Prostate gland (tissue), 2 donors: ENCODE results near the gene RBM15. TPM values are rescaled to one million over a fixed set of nuclear protein-coding genes. Genes with fewer than 3 reads are reported as not detected.
A peak's percentile ranks its signal among the peaks of the same experiment; 100 is the strongest.

Experiments used
- DNase-seq: peaks from one replicate; pipeline ENCODE4 v3.0.0-alpha.2; 2019; ENCODE audit warnings: low spot score
- H3K27ac ChIP-seq, 2 donors: fragments of 200-600 bp; sonication (generic); 2 replicates each; pipeline ENCODE4 v1.5.1; 2017 to 2019
- H3K27me3 ChIP-seq: fragments of 200-600 bp; sonication (generic); replicated peaks from 2 replicates; pipeline ENCODE4 v1.5.1; 2019; ENCODE audit not compliant: insufficient read depth
- H3K36me3 ChIP-seq, 2 donors: fragments of 200-600 bp; sonication (generic); 1 replicate in 1 of 2; 2 replicates in 1 of 2; pipeline versions ENCODE4 v1.5.1 to v1.8.1; 2017 to 2019
- H3K4me1 ChIP-seq: fragments of 200-600 bp; sonication (generic); replicated peaks from 2 replicates; pipeline ENCODE4 v1.5.1; 2019
- H3K4me3 ChIP-seq, 2 donors: fragments of 200-600 bp; sonication (generic); 2 replicates each; pipeline ENCODE4 v1.5.1; 2017 to 2019
- H3K9me3 ChIP-seq: fragments of 200-600 bp; sonication (generic); 2 replicates; pipeline ENCODE4 v1.5.1; 2017
- CTCF ChIP-seq, 4 experiments: fragments of 200-600 bp in 2 of 4; fragments of 450-650 bp in 2 of 4; sonication (generic) in 2 of 4; IDR thresholded peaks; 1 replicate in 3 of 4; 2 replicates in 1 of 4; pipeline ENCODE4 v1.5.1; 2016 to 2019; ENCODE audit warnings: antibody characterized with exemption in 4 of 4, mild to moderate bottlenecking in 2 of 4, moderate library complexity in 2 of 4
- POLR2A ChIP-seq: fragments of 450-650 bp; IDR thresholded peaks from one replicate; pipeline ENCODE4 v1.6.1; 2016; ENCODE audit warnings: antibody characterized with exemption, mild to moderate bottlenecking
- POLR2AphosphoS5 ChIP-seq: sonication (generic); formaldehyde crosslinking; IDR thresholded peaks from one replicate; pipeline ENCODE4 v1.6.1; 2017; ENCODE audit warnings: antibody characterized with exemption
- WGBS: methylation state at CpG from one replicate; pipeline ENCODE4 v1.1.5; 2018; 5-methylcytosine and 5-hydroxymethylcytosine counted together
- intact Hi-C: fragments of 100-400 bp; cut with DNase I; formaldehyde crosslinking; loops from one replicate; pipeline ENCODE4 v1.14.2; 2022
- total RNA-seq, 2 donors: library from RNA; depleted of rRNA; stranded (reverse); fragments of >200 nt; gene quantifications; one replicate each; pipeline ENCODE4 v1.1.0, GENCODE V29; 2016

RBM15 gene
- 10 to 100 TPM; 18.7 to 42.6 TPM for total RNA-seq

DNA sequence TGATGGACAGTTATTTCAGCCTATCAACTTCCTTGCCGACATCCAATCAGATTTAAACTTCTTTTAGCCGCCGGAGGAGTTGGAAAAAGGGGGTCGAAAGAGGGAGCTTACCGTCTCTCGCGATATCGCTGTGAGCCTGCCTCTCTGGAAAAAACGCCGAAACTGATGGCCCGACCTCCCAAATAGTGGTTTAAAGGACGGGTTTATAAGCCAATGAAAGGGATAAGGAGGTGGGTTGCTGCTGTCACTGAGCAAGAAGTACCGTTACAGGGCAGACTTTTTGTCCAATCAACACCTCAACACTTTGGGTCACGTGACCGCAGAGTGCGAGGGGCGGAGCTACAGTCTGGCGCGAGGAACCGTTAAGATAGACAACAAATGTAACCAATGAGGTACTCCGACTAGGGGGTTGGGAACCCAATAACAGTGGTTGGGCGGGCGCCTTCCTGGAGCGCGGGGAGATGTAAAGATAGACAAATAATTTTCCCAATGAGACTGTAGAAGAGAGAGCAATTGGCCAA lies at the start of gene RBM15:
RBM15 (plus strand) TSS at position 492 of the 521 bp plus-strand sequence; CDS start at position 521, 29 bp downstream.
- Histone ChIP-seq H3K4me1 (peaks cover 14% of the 10 kb centered on the region), H3K36me3 (no peaks in the 10 kb centered on the region), H3K27me3 (no peaks in the 10 kb centered on the region), H3K9me3 (no peaks in the 10 kb centered on the region), H3K4me3 (peak within 1 kb of the TSS; percentile 77 to 84), H3K27ac (peak within 1 kb of the TSS; percentile 97)
- DNase-seq = peak; percentile 99
- WGBS = under 1% methylated on average over 25 of the region's 25 CpGs
- TF ChIP-seq POLR2AphosphoS5 (peak; percentile 88), POLR2A (no peak)
- intact Hi-C loops = loop anchor here (5.0 kb wide), 2 partner anchors 53 to 68 kb away; partner anchors contain the start of genes LAMTOR5 and SLC16A4

DNA sequence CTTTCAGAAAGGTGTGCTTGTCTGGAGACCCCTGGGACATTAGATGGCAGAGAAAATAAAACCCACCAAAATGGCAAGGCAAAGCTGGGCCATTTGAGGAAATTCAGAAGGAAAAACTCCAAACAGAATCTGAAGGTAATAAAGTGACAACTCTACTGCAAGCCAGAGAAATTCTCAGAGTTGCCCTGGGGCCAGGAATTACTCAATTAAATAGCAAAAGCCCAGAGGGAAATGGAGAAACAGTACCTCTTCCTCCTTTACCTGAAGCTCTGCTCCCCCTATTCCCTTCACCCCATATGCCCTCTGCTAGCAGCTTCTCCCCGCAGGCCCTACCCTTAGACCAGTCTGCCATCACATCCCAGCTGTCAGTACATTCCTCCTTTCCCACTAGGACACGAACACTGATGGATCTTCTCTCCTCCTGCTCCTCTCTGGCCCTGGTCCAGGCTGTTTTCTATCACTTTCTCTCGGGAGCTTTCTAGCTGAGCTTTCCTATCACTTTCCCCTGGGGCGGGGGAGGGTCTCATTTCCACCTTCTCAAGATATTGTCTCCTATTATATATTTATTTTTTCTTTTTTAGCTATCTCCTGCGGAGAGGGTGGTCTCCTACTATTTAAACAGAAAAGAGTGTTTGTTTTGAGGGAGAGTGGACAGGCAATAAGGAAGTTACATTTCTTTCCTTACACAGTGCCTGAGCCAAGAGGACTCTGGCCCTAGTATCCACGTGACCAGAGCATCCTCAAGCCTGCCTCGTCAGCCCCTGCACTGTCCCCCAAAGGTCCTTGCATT lies 47.7 kb upstream of the RBM15 start:
- H3K27ac ChIP-seq = no peak overlapping the region
- H3K4me3 ChIP-seq = no peak overlapping the region
- intact Hi-C loops = no loop called here
- 45% methylated on average over 7 of the region's 7 CpGs for WGBS
- H3K36me3 ChIP-seq = no peaks in the 10 kb centered on the region
- DNase-seq = no peak
- H3K27me3 ChIP-seq = no peaks in the 10 kb centered on the region
- no peaks in the 10 kb centered on the region for H3K4me1 ChIP-seq
- no peaks in the 10 kb centered on the region for H3K9me3 ChIP-seq
- TF ChIP-seq POLR2AphosphoS5 (no peak), POLR2A (no peak), CTCF (IDR thresholded peaks at IDR 0.05) (no peak)

GRCh38 chr1:110292031-110292741 lies 47.0 kb upstream of the RBM15 start:
- Histone ChIP-seq H3K4me3 (no peak overlapping the region), H3K4me1 (no peaks in the 10 kb centered on the region), H3K36me3 (no peaks in the 10 kb centered on the region), H3K27ac (no peak overlapping the region), H3K9me3 (no peaks in the 10 kb centered on the region), H3K27me3 (no peaks in the 10 kb centered on the region)
- peak; percentile 14 for DNase-seq
- intact Hi-C loops = no loop called here
- WGBS = 48% methylated on average over 7 of the region's 7 CpGs
- TF ChIP-seq POLR2AphosphoS5 = peak; percentile 40
- TF ChIP-seq POLR2A = no peak

- no peak for DNase-seq
- H3K9me3 ChIP-seq = no peaks in the 10 kb centered on the region
- H3K36me3 ChIP-seq = no peaks in the 10 kb centered on the region
- H3K27me3 ChIP-seq = no peaks in the 10 kb centered on the region
- no peak overlapping the region for H3K27ac ChIP-seq
- intact Hi-C loops = no loop called here
- H3K4me1 ChIP-seq = no peaks in the 10 kb centered on the region
- H3K4me3 ChIP-seq = no peak overlapping the region
- no peak for TF ChIP-seq CTCF (IDR thresholded peaks at IDR 0.05)
- TF ChIP-seq POLR2A = no peak
- TF ChIP-seq POLR2AphosphoS5 = no peak
- WGBS = 75% methylated on average over 9 of the region's 9 CpGs
These were observed 45.5 kb upstream of the RBM15 start for GRCh38 chr1:110293601-110294104.

DNA sequence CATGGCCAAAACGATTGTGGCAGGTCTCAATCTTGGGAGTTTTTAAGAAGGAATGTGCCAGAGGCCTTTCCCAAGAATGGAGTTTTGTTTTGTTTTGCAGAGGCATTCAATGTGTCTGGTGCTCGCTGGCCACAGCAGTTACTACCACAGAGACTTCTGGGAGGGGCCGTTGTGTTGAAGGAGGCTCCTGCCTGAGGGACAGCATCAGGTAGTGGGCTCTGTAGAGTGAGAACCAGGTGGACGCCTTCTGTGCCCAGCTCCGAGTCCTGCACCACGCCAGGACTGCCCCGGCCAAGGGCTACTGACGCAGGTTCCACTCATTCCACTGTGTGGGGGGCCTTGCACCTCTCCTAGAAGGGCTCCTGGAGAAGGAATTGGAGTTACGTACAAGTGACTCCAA lies 44.9 kb upstream of the RBM15 start:
- Histone ChIP-seq H3K27ac (no peak overlapping the region), H3K27me3 (no peaks in the 10 kb centered on the region), H3K4me1 (no peaks in the 10 kb centered on the region), H3K36me3 (no peaks in the 10 kb centered on the region), H3K4me3 (no peak overlapping the region), H3K9me3 (no peaks in the 10 kb centered on the region)
- no peak for TF ChIP-seq CTCF (IDR thresholded peaks at IDR 0.05)
- TF ChIP-seq POLR2AphosphoS5 = no peak
- TF ChIP-seq POLR2A = no peak
- DNase-seq = no peak
- intact Hi-C loops = no loop called here
- WGBS = 93% methylated on average over 9 of the region's 9 CpGs
